GM21423 (cell line): ENCODE results near the gene RPS19.

Source experiments
- ATAC-seq: cut with Tn5 transposase; IDR thresholded peaks from one replicate; pipeline ENCODE4 v1.9.1; 2021; ENCODE audit warnings: mild to moderate bottlenecking, moderate library complexity; ENCODE audit not compliant: unreplicated experiment

The RPS19 gene

DNA sequence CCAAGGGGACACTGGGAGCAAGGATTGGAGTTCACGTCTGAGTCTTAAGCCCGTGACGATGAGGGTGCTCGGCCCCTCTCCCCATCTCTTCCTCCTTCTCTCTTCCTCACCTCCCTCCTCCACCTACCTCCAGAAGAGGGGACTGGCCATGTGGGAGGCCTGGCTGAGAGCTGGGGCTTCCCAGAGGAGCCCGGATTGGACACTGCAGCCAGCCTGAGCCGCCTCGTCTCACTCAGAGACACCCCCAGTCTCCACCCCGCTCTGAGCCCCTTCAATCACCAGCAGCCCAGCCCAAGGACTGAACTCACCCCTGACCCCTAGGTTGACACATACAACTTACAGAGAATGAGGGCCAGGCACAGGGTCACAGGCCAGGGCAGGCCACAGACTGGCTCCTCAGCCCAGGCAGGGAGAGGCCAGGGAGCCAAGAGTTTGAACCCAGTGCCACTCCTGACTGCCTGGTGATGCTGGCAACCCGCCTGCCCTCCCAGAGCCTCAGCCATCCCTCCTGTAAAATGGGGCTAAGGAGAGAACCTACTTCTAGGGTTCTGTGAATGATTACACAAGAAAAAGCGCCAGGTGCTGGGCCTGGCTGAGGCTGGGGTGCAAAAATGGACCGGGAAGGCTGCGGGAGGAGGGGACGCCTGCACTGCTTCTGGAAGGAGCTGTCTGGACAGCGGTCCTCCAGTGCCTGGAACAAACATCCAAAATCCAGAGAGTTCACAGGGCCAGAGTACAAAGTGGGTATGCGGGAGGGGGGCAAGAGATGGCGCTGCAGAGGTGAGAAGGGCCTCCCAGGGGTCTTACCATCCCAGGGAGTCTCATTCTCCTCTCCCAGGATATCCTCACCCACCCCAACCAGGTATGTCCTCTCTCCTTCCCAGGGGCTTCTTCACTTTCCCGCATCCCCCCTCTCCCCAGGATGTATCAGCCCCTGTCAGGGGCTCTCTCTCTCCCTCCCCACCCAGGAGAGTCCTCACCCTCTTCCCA, 18.2 kb downstream of the RPS19 start:
- ATAC-seq: no peak

DNA sequence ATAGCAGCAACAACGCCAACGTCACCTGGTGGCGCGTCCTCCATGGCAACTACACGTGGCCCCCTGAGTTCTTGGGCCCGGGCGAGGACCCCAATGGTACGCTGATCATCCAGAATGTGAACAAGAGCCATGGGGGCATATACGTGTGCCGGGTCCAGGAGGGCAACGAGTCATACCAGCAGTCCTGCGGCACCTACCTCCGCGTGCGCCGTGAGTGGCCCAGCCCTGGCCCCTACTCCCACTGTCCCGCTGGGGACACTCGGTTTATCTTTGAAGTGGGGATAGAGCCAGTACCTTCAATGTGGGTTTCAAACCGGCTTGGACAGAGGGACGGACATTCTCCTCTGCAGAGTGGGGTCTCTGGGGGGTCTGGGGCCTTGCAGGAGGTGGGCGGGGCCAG, 19.0 kb downstream of the RPS19 start:
- no peak for ATAC-seq

DNA sequence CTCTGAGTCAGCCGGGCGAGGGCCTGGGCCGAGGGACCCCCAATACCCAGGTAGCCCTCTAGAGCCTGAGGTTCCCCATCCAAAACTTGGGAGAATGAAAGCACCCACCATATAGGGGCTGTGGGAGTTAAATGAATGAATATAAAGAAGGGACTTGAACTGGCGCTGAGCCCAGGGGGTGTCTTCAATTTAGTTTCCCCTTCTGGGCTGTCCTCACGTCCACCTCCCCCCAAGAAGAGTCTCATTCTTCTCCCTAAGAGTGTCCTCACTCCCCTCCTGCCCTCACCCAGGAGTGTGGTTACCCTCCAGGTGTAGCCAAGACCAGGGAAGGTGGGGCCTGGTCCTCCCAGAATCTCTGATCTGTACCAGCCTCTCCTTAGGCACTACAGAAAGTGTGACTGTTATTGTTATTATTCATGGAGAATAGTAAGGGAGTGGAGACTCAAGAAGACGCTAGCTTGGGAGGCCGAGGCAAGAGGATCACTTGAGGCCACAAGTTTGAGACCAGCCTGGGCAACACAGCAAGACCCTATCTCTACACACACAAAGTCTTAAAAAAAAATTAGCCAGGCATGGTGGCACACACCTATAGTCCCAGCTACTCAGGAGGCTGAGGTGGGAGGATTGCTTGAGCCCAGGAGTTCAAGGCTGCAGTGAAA, 19.7 kb downstream of the RPS19 start:
- ATAC-seq: no peak

DNA sequence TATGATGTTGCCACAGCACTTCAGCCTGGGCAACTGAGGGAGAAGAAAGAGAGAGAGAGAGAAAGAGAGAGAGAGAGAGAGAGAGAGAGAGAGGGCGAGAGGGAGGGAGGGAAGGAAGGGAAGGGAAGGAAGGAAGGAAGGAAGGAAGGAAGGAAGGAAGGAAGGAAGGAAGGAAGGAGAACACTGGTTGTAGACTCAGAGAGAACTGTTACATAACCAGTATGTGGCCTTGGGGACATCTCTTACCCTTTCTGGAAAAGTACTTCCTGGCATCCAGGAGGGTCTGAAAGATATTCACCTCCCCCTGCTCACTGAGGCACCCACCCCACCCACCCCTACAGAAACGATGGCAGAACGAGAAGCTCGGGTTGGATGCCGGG, 20.3 kb downstream of the RPS19 start:
- ATAC-seq: no peak

DNA sequence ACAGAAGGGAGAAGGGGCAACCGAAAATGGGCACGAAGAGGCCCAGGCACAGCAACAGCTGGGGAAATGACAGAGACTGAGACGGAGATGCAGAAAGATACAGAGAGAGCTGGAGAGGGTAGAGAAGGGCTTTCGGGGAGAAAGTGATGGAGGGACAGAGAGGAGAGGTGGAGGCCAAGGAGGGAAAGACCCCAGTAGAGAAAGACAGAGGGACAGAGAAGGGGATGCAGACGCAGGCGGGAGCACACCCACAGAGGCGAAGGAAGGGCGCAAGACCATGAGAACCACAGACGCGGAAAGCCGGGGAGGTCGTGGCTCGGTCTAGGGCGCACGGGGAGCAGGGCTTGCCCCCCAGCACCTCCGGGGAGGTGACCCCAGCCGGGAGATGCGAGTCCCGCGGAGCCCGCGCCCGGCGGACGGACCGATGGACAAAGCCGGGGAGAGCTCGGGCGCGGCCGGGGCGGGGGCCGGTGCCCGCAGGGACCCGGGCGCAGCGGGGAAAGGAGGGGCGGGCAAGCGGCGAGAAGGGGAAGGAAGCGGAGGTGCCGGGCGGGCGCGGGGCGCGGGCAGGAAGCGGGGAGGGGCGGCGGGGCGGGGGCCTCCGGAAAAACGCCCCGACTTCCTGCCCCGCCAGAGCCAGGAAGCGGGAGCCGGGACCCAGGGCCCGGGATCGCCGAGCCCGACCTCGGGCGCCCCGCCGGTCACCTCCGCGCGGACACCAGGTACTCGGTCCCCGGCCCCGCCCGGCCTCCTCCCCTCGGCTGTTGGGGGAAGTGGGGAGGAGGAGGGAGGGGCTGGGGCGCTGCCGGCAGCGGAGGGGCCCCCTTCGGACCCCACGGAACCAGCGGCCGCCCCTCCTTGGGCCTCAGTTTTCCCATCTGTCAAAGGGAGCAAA, 22.8 kb downstream of the RPS19 start, which contains the start of gene ARHGEF1:
Gene ARHGEF1 (plus strand): TSS at position 617 of the 895 bp plus-strand sequence. CDS start 4,899 bp downstream, outside the sequence.
- ATAC-seq: no peak

DNA sequence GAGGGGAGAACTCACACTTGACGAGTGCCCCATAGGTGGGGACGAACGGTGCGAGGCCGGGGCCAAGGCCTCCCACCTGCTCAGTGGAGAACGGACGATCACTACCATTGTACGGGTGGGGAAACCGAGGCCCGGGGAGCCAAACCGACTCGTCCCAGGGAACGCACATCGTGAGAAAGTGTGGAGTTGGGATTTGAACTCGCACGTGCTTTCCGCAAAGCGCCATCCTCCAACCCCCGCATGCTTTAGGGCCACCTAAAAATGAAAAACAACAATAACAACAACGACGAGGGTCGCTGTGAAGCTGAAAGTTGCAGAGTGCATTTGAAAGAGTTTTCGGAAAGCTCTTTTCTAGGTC, 23.4 kb downstream of the RPS19 start:
- no peak for ATAC-seq

DNA sequence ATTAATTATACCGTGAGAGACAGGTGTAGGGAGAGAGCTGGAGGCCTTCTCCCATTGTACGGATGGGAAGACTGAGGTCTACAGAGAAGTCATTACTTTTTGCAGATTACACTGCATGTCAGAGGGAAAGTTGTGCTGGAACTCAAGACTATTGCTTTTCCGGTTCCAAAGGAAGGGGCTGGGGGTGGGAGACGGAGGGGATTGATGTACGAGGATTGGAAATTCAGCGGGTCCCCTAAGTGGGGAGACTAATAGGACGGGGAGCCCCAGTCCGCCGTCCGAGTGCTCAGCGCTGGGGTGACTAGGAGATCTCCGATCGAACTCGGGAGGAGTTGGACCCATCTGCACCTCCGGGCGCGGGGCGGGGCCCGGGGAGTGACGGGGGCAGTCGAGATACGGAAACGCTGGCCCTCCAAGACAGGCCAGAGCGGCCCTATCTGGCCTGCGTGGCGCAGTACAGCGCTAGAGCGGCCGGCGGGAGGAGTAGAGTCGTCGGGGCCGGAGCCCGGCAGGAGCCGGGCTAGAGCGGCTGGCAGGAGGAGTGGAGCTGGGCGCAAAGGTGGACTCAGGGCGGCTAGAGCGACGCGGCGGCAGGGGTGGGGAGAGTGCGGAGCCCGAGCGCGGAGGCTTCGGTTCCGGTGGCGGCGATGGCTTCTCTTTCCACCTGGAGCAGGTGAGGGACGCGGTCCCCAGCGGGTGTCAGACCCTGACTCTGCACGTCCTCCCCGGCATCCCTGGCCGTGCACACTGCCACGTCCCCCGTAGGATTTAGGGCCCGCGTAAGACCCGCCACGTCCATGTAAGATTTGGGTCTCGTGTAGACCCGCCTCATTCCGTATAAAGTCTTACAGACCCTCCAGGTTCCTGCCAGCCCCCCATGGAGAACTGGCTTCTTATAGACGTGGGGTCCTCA, 24.0 kb downstream of the RPS19 start:
- peak; percentile 66 for ATAC-seq

DNA sequence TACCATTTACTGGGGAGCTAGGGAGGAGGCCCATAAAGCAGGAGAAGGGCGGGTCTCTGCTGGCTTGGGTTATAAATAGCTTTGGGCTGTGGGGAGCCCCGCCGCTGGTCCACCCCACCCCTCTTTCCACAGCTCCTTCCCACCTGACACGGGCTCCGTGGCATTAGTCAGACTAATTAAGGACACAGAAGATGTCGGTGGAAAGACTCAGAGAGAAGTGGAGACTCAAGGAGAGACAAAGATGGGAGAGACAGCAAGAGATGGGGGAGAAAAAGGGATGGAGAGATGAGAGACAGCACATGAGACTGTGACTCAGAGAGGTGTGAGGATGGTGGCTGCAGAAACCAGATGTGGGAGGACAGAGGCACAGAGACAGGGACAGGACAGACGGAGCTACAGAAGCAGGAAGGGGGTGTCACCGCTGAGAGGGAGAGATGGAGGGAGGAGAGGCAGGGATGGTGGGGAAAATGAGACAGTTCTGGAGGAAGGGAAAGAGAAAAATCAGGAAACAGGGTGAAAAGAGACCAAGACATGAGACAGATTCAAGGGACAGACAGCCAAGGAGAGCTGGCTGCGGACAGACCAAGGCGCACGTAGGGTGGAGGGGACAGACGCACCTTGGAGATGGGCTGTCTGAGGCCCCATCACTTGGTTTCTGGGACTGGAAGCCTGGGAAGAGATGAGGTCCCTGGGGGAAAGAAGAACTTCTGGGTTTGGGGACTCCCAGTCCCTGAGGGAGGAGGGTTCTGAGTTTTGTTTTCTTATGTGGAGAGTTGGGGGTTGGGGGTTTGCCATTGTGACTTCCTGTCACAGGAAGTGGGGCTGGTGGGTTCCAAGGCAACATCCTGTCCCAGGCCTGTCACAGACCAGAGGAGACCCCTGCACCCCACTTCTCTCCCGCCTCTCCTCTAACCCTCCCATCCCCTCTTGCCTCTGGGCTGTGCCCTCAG, 27.0 kb downstream of the RPS19 start:
- no peak for ATAC-seq

DNA sequence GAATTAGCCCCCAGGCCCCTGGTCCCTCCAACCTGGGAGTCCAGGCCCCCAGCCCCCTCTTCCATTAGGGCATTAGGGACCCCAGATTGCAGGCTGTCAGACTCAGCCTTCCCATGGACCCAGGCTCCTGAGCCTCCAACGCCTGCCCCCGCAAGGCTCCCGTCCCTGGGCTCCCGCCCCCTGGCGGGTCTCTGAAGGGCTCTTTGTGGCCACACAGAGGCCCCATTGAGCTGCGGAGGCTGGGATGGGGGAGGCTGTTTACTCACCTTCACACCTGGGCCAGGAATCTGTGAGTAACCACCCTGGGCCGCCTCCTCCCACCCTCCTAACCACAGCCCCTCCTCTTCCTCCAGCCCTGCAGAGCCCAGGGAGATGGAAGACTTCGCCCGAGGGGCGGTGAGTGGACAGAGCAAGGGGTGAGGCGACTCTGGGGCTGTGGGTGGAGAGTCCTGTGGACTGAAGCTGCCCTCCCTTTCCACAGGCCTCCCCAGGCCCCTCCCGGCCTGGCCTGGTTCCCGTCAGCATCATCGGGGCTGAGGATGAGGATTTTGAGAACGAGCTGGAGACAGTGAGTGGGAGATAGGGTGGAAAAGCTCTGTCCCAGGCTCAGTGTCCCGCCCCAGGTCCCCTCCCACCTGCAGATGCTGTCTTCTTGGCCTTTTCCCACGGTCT, 27.8 kb downstream of the RPS19 start:
- no peak for ATAC-seq

DNA sequence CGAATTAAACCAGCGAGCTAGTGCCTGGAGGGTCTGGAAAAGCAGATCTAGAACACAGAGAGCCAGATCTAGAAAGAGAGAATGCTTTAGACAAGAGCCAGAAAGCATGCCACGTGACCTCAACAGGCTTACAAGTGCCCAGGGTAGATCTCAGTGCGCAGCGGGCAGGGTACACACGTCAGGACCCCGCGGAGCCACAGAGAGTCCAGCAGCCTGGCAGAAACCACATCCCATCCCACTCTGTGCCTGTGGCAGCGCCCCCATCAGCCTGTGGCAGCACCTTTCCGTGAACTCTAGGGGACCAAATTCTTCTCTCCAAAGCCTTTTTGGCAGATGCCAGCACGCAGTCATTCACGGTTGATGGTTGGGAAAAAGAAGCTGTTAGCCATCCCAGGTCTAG, 28.9 kb downstream of the RPS19 start:
- ATAC-seq: no peak

DNA sequence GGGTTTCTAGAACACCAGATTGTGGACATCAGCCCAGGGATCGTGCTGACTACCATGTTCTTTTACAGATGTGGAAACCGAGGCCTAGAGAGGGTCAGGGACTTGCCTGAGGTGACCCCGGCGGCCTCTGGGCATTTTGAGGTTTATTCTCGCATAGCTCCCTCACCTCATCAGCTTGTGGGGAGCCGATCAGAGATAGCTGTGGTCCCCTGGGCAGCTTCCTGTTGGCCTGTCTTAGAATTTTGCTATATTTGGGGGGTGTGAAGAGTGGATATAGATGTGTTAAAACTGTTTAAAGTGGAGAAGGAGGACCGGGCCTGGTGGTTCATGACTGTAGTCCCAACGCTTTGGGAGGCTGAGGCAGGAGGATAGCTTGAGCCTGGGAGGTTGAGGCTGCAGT, 29.8 kb downstream of the RPS19 start:
- ATAC-seq: no peak

DNA sequence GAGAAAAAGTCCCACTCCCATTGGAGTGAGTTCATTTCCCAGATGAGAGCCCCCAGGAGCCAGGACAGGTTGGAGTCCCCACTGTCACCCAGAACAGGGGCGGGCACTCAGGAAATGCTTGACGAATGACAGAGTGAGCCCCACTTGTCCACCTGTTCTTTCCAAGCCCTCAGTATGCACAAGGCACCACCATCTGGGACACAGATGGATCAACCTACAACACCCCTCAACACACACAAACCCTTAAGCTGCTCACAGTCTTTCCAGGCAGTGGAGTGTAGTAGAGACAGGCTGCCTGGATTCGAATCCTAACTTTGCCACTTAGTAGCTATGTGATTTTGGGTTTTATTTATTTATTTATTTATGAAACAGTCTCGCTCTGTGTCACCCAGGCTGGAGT, 30.9 kb downstream of the RPS19 start:
- no peak for ATAC-seq

DNA sequence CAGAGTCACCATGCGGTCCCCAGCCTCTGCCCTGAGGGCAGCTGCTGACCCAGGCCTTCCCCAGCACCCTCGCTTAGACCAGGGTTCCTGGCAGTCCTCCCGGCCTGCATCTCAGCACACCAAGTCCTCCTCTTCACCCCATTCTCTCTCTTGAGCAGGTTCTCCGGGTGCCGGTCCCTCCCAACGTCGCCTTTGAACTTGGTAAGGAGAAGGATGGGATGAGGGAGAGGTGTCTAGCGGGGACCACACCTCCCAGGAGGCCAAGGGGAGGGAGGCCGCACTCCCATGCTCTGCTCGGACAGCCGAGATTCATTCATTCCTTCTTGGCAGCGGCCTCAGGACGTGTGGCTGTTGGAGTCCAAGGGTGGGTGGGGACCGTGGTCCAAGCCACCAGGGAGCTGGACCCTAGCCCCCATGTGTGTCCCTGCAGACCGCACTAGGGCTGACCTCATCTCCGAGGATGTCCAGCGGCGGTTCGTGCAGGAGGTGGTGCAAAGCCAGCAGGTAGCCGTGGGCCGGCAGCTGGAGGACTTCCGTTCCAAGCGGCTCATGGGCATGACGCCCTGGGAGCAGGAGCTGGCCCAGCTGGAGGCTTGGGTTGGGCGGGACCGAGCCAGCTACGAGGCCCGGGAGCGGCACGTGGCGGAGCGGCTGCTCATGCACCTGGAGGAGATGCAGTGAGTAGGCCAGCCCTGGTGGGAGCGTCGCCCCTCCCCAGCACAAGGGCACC, 32.3 kb downstream of the RPS19 start:
- no peak for ATAC-seq

DNA sequence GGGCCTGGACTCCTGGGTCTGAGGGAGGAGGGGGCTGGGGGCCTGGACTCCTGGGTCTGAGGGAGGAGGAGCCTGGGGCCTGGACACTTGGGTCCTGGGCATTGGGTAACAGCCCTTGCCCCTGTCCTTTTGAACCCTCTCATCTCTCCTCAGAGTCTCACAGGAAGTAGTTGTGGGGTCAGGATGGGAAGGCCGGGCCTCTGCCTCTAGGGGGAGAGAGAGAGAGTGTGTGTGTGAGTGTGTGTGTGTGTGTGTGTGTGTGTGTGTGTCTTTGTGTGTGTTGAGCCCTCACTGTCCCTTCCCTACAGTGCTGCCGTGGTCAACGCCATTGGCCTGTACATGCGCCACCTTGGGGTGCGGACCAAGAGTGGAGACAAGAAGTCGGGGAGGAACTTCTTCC, 33.8 kb downstream of the RPS19 start:
- no peak for ATAC-seq

DNA sequence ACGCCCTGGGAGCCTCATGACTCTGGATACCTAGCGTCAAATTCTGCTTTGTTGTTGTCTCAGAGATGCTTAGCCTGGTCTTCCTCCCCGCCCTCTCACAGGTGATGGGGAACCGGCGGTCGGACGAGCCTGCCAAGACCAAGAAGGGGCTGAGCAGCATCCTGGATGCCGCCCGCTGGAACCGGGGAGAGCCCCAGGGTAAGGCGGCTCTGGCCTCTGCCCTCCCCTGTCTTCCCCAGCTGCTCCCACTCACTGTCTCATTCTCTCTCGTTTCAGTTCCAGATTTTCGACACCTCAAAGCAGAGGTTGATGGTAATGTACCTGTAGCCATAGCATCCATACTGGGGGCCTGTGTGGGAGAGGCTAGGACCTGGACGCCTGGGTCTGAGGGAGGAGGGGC, 34.3 kb downstream of the RPS19 start:
- ATAC-seq: no peak

DNA sequence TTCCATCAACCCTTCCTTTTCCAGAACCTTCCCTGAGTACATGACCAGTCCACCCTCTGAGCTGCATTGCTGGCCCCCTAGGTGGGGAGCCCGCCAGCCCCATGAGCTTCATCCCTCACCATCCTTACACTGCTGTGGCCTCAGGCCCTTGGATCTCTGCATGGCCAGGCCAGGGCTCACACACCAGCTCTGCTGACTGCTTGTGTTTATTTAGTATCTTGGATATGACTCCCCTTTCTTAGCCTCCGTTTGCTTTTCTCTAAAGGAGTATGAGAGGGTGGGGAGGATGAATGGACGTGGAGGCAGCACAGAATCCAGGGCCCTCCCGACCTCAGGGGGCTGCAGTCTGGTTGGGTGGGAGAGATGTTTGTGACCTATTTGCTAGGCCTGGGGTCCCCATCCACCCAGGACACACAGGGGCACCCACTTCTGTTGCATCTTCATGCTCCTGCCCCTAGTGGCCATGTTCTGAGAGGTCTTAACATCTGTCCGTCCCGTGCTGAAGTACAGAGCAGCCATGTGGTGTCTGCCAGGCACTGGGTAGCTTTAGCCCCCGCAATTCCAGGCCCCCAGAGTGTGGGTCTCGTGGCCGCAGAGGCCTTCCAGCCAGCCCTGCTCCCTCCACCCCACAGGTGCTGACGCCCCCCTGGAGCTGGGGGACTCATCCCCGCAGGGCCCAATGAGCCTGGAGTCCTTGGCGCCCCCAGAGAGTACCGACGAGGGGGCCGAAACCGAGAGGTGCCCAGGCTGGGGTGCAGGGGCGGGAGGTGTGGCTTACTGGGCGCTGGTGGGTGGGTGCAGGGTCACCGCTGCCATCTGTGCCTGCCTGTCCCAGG, 35.9 kb downstream of the RPS19 start:
- ATAC-seq: no peak

DNA sequence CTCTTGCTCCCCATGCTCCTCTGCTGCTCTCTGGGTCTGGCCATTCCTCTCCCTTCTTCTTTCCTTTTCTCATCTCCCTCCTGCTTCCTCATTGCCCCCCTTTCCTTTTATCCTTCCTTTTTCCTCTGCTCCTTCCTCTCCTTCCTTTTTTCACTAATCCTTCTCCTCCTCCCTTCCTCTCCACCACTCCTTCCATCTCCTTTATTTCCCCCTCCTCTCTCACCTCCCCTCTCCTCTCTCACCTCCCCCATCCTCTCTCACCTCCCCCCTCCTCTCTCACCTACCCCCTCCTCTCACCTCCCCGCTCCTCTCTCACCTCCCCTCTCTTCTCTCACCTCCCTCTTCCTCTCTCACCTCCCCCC, 36.5 kb downstream of the RPS19 start:
- ATAC-seq: no peak
